ENCODE results near the gene ANKRD60. TPM values are rescaled to one million over a fixed set of nuclear protein-coding genes. Genes with fewer than 3 reads are reported as not detected.

ANKRD60 gene
- total and polyA plus RNA-seq, 8 donors: not detected

- Histone ChIP-seq H3K27me3 (no peaks in the 10 kb centered on the region), H3K4me3 (no peak overlapping the region), H3K36me3 (no peaks in the 10 kb centered on the region), H3K4me1 (no peaks in the 10 kb centered on the region), H3K27ac (no peak overlapping the region), H3K9me3 (no peaks in the 10 kb centered on the region)
- TF ChIP-seq CTCF (IDR thresholded peaks at IDR 0.05): no peak
- DNase-seq (no peak), FAIRE-seq (no peak), ATAC-seq (no peak)
- intact Hi-C loops (cut with DNase I): loop anchor here in 1 of 3 donors (10.0 kb wide), 1 partner anchor 564 kb away; the partner anchor contains the start of gene ZBP1
- WGBS, 2 donors: 31 to 43% methylated on average over 2 of the region's 2 CpGs
Observed at GRCh38 chr20:58188527-58188926, 39.9 kb downstream of the ANKRD60 start.

GRCh38 chr20:58184984-58185383 lies 43.5 kb downstream of the ANKRD60 start:
- no peaks in the 10 kb centered on the region for H3K27me3 ChIP-seq
- H3K4me3 ChIP-seq: no peak overlapping the region
- H3K36me3 ChIP-seq: no peaks in the 10 kb centered on the region
- TF ChIP-seq CTCF (IDR thresholded peaks at IDR 0.05): no peak
- FAIRE-seq (no peak), DNase-seq (no peak), ATAC-seq (no peak)
- no peaks in the 10 kb centered on the region for H3K4me1 ChIP-seq
- intact Hi-C loops (cut with DNase I): loop anchor here in 1 of 3 donors (10.0 kb wide), 1 partner anchor 560 kb away; the partner anchor contains the start of gene ZBP1
- H3K27ac ChIP-seq: no peak overlapping the region
- no peaks in the 10 kb centered on the region for H3K9me3 ChIP-seq
- 73 to 83% methylated on average over 4 of the region's 4 CpGs for WGBS, 2 donors

GRCh38 chr20:58184063-58184462 lies 44.4 kb downstream of the ANKRD60 start:
- ATAC-seq (no peak), FAIRE-seq (no peak), DNase-seq (no peak)
- intact Hi-C loops (cut with DNase I): loop anchor here in 1 of 3 donors (10.0 kb wide), 1 partner anchor 559 kb away; the partner anchor contains the start of gene ZBP1
- no peaks in the 10 kb centered on the region for H3K9me3 ChIP-seq
- H3K4me3 ChIP-seq: no peak overlapping the region
- no peaks in the 10 kb centered on the region for H3K27me3 ChIP-seq
- H3K4me1 ChIP-seq: peaks cover 0 to 8% (median 0%) of the 10 kb centered on the region in 3 donors
- no peaks in the 10 kb centered on the region for H3K36me3 ChIP-seq
- TF ChIP-seq CTCF (IDR thresholded peaks at IDR 0.05): no peak
- 73 to 82% methylated on average over 3 of the region's 3 CpGs for WGBS, 2 donors
- no peak overlapping the region for H3K27ac ChIP-seq

GRCh38 chr20:58182521-58183140 lies 45.8 kb downstream of the ANKRD60 start:
- 60 to 67% methylated on average over 8 of the region's 8 CpGs for WGBS, 2 donors
- ATAC-seq (no peak), FAIRE-seq (no peak), DNase-seq (no peak)
- TF ChIP-seq CTCF (IDR thresholded peaks at IDR 0.05): no peak
- H3K9me3 ChIP-seq: no peaks in the 10 kb centered on the region
- no peak overlapping the region for H3K27ac ChIP-seq
- H3K4me3 ChIP-seq: no peak overlapping the region
- H3K36me3 ChIP-seq: no peaks in the 10 kb centered on the region
- H3K4me1 ChIP-seq: peaks cover 0 to 8% (median 0%) of the 10 kb centered on the region in 3 donors
- no peaks in the 10 kb centered on the region for H3K27me3 ChIP-seq
- intact Hi-C loops (cut with DNase I): loop anchor here in 1 of 3 donors (10.0 kb wide), 1 partner anchor 558 kb away; the partner anchor contains the start of gene ZBP1
